Panc1 (cell line): Measurements from ENCODE around the gene DCTN1. TPM values are rescaled to one million over a fixed set of nuclear protein-coding genes. Genes with fewer than 3 reads are reported as not detected.
"Not testable (repeated sequence)": the region's sequence is repeated elsewhere in the genome, so short reads cannot be mapped to it uniquely, and the experiment has no call there.

Experiments
- ATAC-seq: fragments of 200-7000 bp; cut with Tn5 transposase; 2 replicates; pipeline ENCODE4 v1.9.1; 2020; ENCODE audit warnings: mild to moderate bottlenecking, moderate library complexity
- BruUV-seq: library from RNA; stranded (reverse); fragments of 400-500 nt; replicated peaks from 2 replicates; lab custom pipeline; 2021; lab: Mats Ljungman, UMichigan
- CTCF ChIA-PET: fragments of 300-600 bp; sonication (Branson Sonifier 250); formaldehyde crosslinking; loops from one replicate; lab custom pipeline; 2022; ENCODE audit warnings: antibody characterized with exemption; lab: Charles Lee
- POLR2A ChIA-PET: fragments of 300-600 bp; sonication (Branson Sonifier 250); formaldehyde crosslinking; loops from one replicate; lab custom pipeline; 2022; ENCODE audit warnings: antibody characterized with exemption; lab: Charles Lee
- DNase-seq: peaks from one replicate; pipeline ENCODE4 v3.0.0-alpha.2; 2010; ENCODE audit warnings: low read depth, low spot score
- H3K27ac ChIP-seq: 2 replicates; pipeline ENCODE4 v1.5.1; 2011; ENCODE audit warnings: mild to moderate bottlenecking, low read length, inconsistent platforms
- H3K27me3 ChIP-seq: fragments of 200-500 bp; sonication (Bioruptor generic); 2 replicates; pipeline ENCODE4 v1.6.0; 2014; ENCODE audit warnings: low read length, inconsistent platforms; ENCODE audit not compliant: control insufficient read depth, insufficient read depth
- H3K36me3 ChIP-seq: fragments of 200-500 bp; sonication (Bioruptor generic); 2 replicates; pipeline ENCODE4 v1.5.1; 2014; ENCODE audit warnings: inconsistent platforms, mild to moderate bottlenecking, low read length, moderate library complexity; ENCODE audit not compliant: control insufficient read depth, insufficient read depth
- H3K4me1 ChIP-seq: 2 replicates; pipeline ENCODE4 v1.5.1; 2011; ENCODE audit warnings: inconsistent platforms, mild to moderate bottlenecking, low read length, moderate library complexity; ENCODE audit not compliant: control insufficient read depth, insufficient read depth
- H3K4me3 ChIP-seq, 2 experiments: 2 replicates each; pipeline ENCODE4 v1.5.1; 2011 to 2012; ENCODE audit warnings: low read depth in 2 of 2, low read length in 2 of 2, mild to moderate bottlenecking in 2 of 2, inconsistent platforms in 1 of 2, moderate library complexity in 1 of 2
- H3K9me3 ChIP-seq: fragments of 200-500 bp; sonication (Bioruptor generic); 2 replicates; pipeline ENCODE4 v1.5.1; 2014; ENCODE audit warnings: low read depth, mild to moderate bottlenecking, inconsistent platforms, low read length, moderate library complexity; ENCODE audit not compliant: control insufficient read depth, insufficient read depth
- POLR2AphosphoS5 ChIP-seq: IDR thresholded peaks from 2 replicates; pipeline ENCODE4 v1.6.1; 2012; ENCODE audit warnings: mild to moderate bottlenecking, low read depth, low read length, moderate library complexity
- REST ChIP-seq, 2 experiments: IDR thresholded peaks; 2 replicates each; pipeline ENCODE4 v1.6.1; 2011 to 2012; ENCODE audit warnings: low read depth in 2 of 2, control low read depth in 1 of 2, low read length in 1 of 2, mild to moderate bottlenecking in 1 of 2, moderate library complexity in 1 of 2; ENCODE audit not compliant: insufficient read depth in 1 of 2
- SIN3A ChIP-seq: IDR thresholded peaks from 2 replicates; pipeline ENCODE4 v1.6.1; 2012; ENCODE audit warnings: low read depth, mild to moderate bottlenecking, low read length, moderate library complexity, borderline replicate concordance; ENCODE audit not compliant: insufficient read depth
- TCF7L2 ChIP-seq: IDR thresholded peaks from 2 replicates; pipeline ENCODE4 v1.6.1; 2011; ENCODE audit warnings: mild to moderate bottlenecking, low read depth, low read length, inconsistent platforms
- in situ Hi-C: cut with HindIII; loops from 2 replicates; pipeline ENCODE4 v1.10.0; 2016; ENCODE audit warnings: low sequenced_read_pairs, low pct_unique_long_range_greater_than_20kb
- intact Hi-C: fragments of 100-400 bp; cut with micrococcal nuclease; formaldehyde crosslinking; loops from one replicate; pipeline ENCODE4 v1.10.0; 2022; ENCODE audit not compliant: unreplicated experiment
- total RNA-seq: library from RNA; stranded (reverse); gene quantifications from one replicate; pipeline ENCODE4 v1.2.1, GENCODE V29; 2021; ENCODE audit not compliant: unreplicated experiment
- TF ChIP-seq, protein P1 (sequence below): fragments of 450-650 bp; IDR thresholded peaks from 2 replicates; pipeline ENCODE4 v1.5.1; 2017; ENCODE audit warnings: mild to moderate bottlenecking

Gene DCTN1
- total RNA-seq, 1 experiment from 2014 or later, result 190 TPM

GRCh38 chr2:74345272-74345943 is 34.7 kb downstream of the DCTN1 start:
- CTCF ChIA-PET, result interaction anchor here (0.6 kb wide), 1 partner anchor 17 kb away, joined by 13 read pairs; no protein-coding TSS in a partner anchor

DNA sequence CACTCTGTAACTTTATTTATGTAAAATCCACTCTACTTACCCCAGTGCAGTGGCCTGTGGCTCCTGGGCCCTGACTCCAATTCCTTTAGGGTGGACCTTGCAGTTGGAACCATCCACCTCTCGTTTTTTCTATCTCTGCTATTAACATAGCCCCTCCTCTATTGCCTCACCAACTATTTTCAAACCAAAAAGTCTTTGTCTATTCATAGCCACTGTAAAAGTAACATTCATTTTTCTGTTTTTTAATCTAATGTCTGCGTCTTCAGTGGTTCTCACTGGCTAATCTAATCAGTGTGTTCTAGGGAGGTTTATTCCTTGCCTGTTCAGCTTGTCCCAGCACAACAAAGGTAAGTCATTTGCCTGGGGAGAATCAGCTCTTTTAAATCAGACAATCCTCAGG is 36.8 kb downstream of the DCTN1 start, which contains the start of gene SLC4A5:
SLC4A5 (minus strand) TSS at position 101 of the 400 bp plus-strand sequence. CDS start 28,393 bp downstream, outside the sequence.
- intact Hi-C loops (no loop called here), in situ Hi-C loops (no loop called here)
- H3K4me1 ChIP-seq, result no peaks in the 10 kb centered on the region
- H3K27me3 ChIP-seq, result no peaks in the 10 kb centered on the region; the same call in 1 of the 2 replicates
- TF ChIP-seq, protein P1, sequence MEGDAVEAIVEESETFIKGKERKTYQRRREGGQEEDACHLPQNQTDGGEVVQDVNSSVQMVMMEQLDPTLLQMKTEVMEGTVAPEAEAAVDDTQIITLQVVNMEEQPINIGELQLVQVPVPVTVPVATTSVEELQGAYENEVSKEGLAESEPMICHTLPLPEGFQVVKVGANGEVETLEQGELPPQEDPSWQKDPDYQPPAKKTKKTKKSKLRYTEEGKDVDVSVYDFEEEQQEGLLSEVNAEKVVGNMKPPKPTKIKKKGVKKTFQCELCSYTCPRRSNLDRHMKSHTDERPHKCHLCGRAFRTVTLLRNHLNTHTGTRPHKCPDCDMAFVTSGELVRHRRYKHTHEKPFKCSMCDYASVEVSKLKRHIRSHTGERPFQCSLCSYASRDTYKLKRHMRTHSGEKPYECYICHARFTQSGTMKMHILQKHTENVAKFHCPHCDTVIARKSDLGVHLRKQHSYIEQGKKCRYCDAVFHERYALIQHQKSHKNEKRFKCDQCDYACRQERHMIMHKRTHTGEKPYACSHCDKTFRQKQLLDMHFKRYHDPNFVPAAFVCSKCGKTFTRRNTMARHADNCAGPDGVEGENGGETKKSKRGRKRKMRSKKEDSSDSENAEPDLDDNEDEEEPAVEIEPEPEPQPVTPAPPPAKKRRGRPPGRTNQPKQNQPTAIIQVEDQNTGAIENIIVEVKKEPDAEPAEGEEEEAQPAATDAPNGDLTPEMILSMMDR, result no peak
- no peak for TF ChIP-seq POLR2AphosphoS5
- TF ChIP-seq SIN3A, result no peak
- TF ChIP-seq TCF7L2, result no peak
- TF ChIP-seq REST (IDR thresholded peaks at IDR 0.05; ENCODE audit: insufficient read depth in 1 of 2, low read depth in 2 of 2, low read length in 1 of 2), result no peak
- no peaks in the 10 kb centered on the region for H3K9me3 ChIP-seq
- H3K27ac ChIP-seq, result no peak within 1 kb of the TSS
- DNase-seq (no peak), ATAC-seq (no peak)
- ChIA-PET CTCF (no interaction called here), POLR2A (no interaction called here)
- no TSS peak for BruUV-seq
- H3K4me3 ChIP-seq, result no peak within 1 kb of the TSS
- H3K36me3 ChIP-seq, result no peaks in the 10 kb centered on the region

More at GRCh38 chr2:74345272-74345943, 34.7 kb downstream of the DCTN1 start:
- POLR2A ChIA-PET, result no interaction called here
- in situ Hi-C loops, result no loop called here
- H3K36me3 ChIP-seq, result no peaks in the 10 kb centered on the region
- intact Hi-C loops, result no loop called here
- TF ChIP-seq POLR2AphosphoS5 (no peak), SIN3A (no peak), TCF7L2 (no peak), REST (IDR thresholded peaks at IDR 0.05; ENCODE audit: insufficient read depth in 1 of 2, low read depth in 2 of 2, low read length in 1 of 2) (no peak)
- TF ChIP-seq, protein P1, result no peak
- H3K27ac ChIP-seq, result no peak overlapping the region
- H3K4me1 ChIP-seq, result no peaks in the 10 kb centered on the region
- ATAC-seq (0 out of 2 replicates have a peak, but pooled peaks have one; percentile 48), DNase-seq (no peak)
- no peaks in the 10 kb centered on the region for H3K9me3 ChIP-seq
- no peaks in the 10 kb centered on the region for H3K27me3 ChIP-seq
- no TSS peak for BruUV-seq
- no peak overlapping the region for H3K4me3 ChIP-seq

DNA sequence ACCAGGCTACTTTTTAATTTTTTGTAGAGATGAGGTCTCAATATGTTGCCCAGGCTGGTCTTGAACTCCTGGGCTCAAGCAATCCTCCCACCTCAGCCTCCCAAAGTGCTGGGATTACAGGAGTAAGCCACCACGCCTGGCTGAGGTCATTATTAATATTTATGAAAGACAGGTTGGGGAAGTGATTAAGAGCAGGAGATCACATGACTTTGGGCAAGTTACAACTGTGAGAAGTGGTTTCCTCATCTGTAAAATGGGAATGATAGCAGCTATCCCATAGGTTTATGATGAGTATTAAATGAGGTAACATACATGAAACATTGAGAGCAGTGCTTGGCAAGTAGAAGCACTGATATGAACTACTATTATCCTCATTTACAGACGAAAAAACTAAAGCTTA is 43.9 kb downstream of the DCTN1 start:
- H3K4me1 ChIP-seq, BruUV-seq, H3K27me3 ChIP-seq, H3K4me3 ChIP-seq, DNase-seq, H3K36me3 ChIP-seq, in situ Hi-C loops, intact Hi-C loops, H3K9me3 ChIP-seq, POLR2A ChIA-PET, H3K27ac ChIP-seq, ATAC-seq: not testable (repeated sequence)
- CTCF ChIA-PET, result interaction anchor here (1.4 kb wide), 1 partner anchor 90 kb away, joined by 4 read pairs; no protein-coding TSS in a partner anchor
